ENCODE measurements around the gene HUS1B.
"Not testable (repeated sequence)": the region's sequence is repeated elsewhere in the genome, so short reads cannot be mapped to it uniquely, and the experiment has no call there.

HUS1B gene

DNA sequence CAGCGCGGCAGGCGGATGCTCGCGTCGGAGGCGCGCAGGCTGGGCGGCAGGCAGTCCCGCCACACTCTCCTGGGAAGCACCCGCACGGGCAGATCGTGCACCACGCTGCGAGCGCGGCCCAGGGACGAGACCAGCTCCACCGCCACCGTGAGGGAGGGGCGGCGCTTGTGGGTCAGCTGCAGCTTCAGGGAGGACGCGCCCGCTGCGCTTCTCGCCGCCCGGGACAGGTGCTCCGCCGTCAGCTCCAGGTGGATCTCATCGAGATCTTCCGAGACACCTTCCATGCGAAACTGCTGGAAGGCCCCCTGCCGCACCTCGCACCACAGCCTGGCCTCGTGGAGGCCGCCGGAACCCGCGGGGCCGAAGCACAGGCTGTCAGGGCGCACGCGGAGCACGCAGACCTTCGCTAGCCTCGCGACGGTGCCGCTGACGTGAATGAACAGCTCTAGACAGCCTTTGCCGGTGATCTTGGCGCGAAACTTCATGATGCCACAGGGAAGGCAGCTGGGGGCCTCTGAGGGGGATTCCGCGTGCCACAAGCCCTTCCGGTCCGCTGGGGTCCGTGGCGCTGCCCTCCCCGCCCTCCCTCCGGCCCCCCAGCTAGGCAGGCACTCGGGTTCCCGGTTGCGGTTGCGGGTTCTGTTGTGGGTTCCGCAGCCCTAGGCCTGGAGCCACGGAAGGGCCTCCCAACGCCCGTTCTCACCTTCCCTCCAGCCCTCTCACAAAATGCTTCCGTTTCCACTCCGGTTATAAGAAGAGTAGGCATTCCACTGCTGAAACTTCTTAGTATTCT is at the start of gene HUS1B:
TSS of gene HUS1B (minus strand) at position 641 of the 793 bp plus-strand sequence. CDS start at position 485, 156 bp downstream.
- DNase-seq (ENCODE audit: low read depth), result no peak

DNA sequence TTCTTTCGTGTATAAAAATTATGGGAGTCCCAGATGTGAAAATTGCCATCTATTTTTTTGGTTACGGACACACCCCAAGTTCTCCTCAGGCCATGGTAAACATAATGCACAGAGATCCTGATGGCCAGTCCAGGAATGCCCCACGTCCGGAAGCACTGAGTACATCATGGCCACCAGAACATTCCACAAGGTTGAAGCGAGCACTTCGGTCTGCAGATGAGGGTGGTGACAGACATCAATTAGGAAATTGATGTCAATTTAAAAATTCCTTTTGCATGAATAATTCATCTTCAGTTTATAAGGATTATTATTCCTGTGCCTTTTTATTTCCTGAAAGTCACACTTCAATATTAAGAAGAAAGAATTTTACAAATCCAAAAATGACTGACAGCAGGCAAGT is 49.2 kb upstream of the HUS1B start:
- DNase-seq (ENCODE audit: low read depth), result peak; percentile 55

DNA sequence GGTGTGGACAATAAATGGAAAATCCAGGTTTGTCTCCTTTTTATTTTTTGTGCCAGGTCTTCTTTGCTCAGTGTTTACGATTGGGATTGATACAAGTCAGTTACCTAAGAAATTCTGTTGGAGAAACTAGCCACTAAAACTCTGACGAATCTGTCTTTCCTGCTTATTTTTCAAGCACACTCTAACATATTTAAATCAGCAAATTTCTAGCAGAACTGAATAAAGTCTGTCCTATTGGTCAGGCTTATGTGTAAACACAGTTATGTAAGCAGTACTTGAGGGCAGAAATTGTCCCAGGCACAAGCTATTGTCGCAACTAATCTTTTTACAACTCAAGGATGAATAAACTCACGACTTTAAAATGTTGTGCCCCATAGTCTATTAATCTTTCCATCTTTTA is 48.1 kb upstream of the HUS1B start:
- no peak for DNase-seq (ENCODE audit: low read depth)

DNA sequence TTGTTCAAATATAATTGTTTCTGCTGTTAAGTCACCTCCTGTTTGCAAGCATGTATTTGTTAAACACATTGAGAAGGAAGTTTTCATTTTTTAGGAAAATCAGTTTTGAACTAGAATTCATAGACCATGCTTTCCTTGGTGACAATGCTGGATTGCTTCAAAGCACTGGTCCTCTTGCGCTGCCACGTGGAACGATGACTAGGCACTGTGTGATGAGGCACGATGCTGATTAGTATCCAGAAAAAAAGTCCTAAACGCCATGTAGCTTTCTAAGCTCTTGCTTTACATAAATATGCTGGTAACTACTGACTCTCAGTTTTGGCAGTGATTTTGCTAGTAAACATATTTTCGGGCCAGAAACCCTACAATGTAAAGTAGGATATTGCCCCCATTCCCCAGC is 47.1 kb upstream of the HUS1B start:
- DNase-seq (ENCODE audit: low read depth), result no peak

DNA sequence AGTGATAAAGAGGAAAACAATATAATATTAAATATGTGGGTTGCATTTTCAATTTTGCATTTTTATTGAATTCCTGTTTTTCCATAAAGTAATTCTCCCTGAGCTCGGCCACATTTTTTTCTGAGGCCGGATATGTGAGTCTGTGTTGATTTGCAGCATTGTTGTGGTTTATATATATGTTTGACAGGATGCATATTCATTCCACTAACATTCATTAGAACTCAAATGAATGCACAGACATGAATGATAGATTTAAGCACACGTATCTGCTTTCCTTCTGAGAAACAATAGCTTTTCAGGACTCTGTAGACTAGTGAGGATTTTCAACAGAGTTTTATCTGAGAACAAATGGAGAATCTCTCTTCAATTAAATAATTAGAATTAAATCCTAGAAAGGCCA is 46.7 kb upstream of the HUS1B start:
- DNase-seq (ENCODE audit: low read depth), result no peak

DNA sequence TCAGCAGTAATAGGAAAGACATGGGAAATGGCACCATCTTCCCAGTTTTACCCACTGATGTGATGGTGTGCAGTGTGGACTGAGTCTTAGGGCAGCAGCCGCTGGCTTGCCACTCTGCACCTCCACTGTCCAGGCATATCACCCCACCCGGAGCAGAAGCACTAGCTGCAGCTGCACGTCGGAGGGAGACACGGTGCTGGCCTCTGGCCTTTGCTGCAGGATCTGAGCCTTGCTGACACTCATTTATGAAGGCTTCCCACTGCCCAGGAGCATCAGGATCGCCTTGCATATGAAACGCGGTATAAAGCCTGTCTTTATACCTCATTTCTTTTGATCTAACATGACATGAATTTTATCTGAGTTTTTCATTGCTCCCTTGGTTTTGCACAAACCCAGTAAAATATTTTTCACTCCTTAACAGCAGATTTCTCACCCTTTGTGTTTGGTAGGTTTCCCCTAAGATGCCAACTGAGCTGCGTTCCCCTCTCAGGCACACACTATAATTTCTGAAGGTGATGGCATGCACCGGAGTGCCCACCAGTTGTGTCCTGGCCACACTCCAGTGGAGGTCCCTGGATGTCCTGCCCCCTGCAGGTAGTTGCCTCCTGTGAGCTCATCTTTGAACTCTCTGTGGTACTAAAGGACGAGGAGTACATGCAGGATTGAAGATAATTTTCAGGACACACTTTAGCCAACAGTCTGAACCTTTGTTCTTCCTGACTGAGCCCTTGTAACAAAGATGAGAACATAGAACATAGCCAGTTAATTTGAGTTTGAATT is 45.0 kb upstream of the HUS1B start:
- no peak for DNase-seq (ENCODE audit: low read depth)

DNA sequence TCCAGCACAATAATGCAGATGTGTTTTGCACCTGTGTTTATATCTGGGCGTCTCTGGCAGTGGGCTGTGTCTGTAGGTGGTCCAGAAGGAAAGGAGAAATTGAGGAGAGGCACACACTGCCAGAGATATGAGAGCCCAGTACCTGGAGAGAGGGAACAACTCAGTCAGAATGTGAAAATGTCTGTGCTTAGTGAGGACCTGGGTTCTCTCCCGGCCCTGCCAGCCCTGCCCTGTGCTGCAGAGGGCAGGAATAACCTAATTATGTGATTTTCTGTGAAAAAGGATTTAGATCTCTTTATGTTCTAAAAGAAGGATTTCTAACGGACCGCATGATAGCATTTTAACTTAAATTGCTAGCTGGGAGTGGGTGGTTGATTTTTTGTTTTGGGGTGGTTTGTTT is 44.3 kb upstream of the HUS1B start:
- DNase-seq (ENCODE audit: low read depth), result no peak

DNA sequence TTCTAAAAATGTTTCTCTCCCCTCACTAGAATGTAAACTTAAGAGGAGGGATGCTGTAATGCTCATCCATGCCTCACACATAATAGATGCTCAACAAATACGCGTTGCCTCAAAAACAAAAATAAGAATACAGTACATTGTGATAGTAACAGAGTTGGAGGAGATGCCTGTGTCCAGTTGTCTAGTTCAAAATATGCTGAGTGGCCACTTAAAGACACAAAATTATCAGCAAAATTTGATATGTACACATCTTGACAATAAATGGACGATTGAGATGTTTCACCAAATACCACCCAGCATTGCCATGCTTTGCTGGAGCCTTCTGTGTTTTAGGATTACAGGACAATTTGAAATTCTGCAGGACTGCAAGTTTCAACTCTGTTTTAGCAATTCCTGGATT is 43.6 kb upstream of the HUS1B start:
- no peak for DNase-seq (ENCODE audit: low read depth)

DNA sequence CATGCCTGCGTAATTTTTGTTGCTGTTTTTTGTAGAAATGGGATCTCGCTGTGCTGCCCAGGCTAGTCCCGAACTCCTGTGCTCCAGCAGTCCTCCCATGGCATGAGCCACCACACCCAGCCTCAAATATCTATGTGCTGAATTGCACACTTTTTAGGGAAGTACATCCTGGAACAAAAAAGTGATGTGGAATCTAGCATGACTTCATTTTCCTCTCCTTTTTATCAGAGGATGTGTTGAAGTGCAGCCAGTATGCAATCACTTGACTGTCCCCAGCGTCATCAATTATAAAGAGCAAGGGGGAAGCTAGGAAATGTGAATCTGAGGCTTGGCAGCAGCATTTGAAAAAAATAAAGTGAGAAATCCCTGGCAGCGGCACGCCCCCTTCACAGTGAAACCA is 42.4 kb upstream of the HUS1B start:
- DNase-seq (ENCODE audit: low read depth), result no peak

DNA sequence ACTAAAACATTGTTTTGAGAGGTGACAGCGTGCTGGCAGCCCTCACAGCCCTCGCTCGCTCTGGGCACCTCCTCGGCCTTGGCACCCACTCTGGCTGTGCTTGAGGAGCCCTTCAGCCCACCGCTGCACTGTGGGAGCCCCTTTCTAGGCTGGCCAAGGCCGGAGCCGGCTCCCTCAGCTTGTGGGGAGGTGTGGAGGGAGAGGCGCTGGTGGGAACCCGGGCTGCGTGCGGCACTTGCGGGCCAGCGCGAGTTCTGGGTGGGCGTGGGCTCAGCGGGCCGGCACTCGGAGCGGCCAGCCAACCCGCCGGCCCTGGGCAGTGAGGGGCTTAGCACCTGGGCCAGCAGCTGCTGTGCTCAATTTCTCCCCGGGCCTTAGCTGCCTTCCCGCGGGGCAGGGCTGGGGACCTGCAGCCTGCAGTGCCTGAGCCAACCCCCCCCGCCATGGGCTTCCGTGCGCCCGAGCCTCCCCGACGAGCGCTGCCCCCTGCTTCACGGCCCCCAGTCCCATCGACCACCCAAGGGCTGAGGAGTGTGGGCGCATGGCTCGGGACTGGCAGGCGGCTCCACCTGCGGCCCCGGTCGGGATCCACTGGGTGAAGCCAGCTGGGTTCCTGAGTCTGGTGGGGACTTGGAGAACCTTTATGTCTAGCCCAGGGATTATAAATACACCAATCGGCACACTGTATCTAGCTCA is 37.7 kb upstream of the HUS1B start:
- DNase-seq (ENCODE audit: low read depth), result not testable (repeated sequence)

DNA sequence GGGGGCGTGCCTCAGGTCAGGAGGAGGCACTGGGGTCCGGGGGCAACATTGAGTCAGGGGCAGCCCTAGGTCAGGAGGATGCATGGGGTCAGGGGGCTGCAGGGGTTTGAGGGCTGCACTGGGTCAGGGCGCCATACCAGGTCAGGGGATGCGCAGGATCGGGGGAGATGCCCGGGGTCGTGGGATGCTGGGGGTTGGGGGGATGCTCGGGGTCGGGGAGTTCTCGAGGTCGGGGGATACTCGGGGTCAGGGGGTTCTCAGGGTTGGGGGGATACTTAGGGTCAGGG is 36.8 kb upstream of the HUS1B start:
- no peak for DNase-seq (ENCODE audit: low read depth)

DNA sequence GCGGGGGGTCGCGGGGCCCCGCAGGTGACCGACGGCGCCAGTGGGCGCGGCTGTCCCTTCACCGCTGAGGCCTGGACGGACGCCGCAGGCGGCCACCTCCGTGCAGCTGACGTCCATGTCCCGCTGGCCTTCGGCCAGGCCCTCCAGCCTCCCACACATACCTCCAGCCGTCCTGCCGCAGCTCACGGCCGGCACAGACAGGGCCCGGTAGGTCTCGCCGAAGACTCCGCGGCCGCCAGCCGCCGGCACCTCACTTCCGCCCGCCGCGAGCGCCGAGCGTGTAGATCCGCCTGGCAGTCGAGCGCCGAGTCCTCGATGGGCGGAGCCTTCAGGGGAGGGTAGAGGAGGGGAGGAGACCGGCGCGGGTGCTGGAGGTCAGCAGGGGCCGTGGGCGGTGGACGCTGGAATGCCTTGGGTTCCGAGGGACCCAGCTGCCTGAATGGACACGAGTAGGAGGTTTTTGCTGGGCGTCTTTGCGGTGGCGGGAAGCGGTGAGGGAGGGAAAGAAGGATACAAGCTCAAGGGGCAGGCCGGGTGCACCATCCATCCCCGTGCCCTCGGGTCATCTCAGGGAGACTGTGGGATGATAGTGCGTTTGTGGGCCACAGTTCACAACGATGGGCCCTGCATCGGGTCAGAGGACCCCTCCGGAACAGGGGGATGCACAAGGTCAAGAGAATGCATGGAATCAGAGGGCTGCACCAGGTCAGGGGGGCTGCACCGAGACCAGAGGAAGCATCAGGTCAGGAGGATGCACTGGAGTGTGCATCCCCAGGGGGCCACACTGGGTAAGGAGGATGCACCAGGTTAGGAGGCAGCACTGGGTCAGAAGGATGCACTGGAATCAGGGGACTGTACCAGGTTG is 36.2 kb upstream of the HUS1B start, which contains the start of gene EXOC2:
TSS of gene EXOC2 (minus strand) at position 282 of the 865 bp plus-strand sequence. CDS start 55,321 bp downstream, outside the sequence.
- DNase-seq (ENCODE audit: low read depth), result peak; percentile 78

DNA sequence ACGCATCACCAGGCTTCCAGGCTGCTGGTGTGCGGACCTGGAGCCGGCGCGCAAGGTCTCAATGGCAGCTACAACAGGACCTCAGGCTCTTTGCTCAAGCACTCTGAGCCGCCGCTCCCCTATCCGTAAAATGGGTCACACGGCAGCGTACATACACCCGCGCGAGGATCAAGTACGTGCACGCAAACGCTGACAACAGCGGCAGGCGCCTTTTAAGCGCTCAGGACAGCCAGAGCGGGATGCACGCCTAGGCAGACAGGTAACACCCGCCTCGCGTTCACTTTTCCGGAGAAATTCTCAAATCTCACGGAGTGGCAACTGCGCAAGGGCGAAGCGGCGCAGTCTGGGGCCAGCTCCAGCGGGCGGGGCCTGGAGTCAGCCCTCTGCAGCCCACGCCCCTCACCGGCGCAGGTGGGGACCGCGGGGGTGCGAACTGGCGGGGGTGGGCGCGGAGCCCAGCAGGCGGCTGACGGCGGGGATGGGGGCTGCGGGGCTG is 35.5 kb upstream of the HUS1B start:
- peak; percentile 48 for DNase-seq (ENCODE audit: low read depth)

DNA sequence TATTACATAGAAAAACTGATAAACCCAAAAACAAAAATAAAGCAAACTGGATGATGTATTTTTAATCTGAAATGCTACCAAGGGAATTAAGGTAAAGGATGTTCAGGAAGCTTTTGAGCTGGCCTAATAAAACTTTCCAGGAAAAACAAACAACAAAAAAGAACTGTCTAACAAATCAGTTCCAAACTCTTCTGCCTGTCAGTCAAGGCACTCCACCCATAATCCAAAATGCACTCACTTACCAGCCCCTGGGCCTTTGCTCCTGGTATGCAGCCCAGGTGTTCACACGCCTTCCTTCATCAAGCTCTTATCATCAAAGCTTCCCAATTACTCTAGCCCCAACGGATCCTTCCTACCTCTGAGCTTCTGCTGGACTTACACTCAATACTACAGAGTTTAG is 32.3 kb upstream of the HUS1B start:
- no peak for DNase-seq (ENCODE audit: low read depth)

DNA sequence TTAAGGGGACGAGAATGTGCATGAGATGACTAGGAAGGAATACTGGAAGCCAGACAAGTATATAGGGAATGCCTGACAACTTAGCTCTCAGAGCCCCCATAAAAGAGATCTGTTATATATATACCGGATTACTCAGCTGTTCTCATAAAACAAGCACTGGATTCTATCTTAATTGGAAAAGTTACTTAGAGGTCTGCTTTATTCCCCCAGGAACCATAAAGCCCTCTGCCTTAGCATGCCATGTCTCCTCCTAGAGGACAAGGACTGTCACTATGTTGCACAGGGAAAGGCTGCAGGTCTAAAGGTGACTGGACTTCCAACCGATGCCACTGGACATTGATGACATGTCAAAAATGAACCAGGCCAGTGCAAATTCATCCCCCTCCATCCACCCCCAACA is 29.6 kb upstream of the HUS1B start:
- peak; percentile 73 for DNase-seq (ENCODE audit: low read depth)

DNA sequence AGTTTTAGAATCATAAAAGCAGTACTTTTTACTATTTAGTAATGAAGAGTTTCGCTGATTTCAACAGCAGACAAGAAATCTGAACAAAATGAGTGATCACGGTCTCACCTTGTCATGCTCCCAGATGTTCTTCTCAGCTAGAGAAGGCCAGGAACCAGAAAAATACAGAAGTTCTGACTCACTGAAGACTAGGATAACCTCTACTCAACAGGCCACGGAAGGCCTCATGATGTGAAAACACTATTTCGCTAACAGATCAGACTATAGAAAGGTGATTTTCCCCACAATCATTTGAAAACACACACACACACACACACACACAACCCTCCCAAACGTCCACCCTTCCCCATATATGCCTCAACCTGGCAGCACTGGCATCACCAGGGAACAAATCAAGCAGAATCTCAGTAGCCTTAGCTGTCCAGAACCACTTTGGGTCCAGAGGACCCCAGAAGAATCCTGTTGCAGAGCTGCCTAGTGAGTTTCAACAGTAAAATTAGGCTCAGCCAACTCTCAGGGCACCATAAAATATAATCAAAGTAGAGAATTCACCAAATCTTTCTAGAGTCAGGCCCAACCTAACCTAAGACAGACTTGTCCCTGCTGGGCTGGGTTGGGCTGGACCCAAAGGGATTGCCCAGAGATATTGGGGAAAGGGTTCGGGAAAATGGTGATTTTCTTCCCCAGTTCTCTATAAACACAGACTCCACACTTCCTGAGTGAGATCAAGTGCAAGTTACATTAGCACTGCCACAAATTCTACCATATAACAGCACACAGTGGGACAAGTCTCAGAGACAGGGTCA is 28.1 kb upstream of the HUS1B start:
- DNase-seq (ENCODE audit: low read depth), result peak; percentile 38

DNA sequence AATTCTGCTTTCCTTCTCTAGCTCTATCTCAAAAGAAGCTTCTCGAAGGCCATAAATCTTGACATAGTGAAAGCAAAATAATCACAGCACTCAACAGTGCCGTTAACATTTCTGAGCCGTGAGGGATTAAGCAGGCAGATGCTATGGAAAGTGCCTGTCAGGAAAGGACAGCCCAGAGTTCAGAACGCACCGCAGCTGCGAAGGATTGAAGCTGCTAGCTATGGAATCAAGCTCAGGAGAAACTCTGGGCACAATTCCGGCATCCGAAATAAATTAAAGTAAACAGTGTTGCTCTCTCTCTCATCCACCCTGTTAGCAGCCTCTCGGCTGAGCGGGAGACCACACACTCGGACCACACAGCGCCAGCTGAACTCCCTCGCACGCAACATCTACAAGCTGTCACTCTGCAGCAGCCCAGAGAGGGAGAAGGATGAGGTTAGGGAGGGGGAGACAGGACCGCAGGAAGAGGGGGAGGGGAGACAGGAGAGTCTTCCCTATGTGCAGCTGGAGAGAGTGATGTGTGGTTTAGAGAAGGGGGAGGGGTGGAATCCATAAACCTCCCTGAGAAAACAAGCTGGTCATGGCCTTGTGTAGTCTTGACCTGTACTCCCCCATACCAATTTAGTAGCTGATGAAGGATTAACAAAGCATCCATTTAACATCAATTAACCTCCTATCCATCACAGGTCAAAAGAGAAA is 27.0 kb upstream of the HUS1B start:
- peak; percentile 90 for DNase-seq (ENCODE audit: low read depth)

DNA sequence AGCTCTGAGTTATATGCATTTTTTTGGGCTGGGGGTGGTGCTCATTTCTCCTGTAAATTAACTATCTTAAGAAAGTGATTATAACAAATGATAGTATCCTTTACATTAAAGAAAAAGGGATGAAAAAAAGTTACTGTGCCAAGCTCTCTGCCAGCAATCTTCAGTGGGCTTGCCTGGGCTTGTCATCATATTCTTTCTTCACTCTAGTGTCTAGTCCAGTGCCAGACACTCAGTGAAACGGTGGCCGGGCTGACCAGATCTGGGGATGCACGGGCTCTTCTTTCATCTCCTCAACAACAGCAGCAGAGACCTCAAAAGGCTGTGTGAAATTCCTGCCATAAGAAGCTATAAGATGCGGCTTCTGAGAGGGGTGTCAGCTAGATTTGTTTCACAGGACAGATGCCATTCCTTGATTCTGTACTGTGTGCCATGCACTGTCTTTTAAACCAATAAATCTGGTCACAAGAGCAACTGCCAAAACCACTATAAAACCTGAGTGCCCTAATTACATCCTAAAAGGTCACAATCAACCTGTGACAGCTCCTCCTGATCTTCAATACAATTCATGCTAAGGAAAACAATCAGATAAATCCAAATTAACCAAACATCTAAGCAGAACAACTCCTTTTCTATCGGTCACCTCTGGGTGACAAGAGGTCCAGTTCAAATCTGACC is 23.9 kb upstream of the HUS1B start:
- DNase-seq (ENCODE audit: low read depth), result no peak

DNA sequence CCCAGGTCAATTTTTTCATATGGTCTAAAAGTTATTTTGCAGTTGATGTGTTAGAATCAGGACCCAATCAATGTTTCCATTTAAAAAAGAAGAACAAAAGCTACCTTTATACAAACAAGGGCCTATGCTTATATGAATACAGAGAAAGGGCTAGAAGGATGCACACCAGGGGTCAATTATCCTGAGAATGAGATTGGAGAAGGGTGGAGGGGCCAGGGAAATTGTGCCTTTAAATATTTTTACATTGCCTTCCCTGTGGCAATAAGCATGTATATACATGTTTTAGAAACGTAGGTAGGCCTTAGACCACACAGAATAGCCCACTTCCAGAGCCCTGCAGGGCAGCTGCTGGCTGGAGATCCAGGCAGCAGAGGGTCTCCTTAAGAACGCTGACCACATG is 23.4 kb upstream of the HUS1B start:
- no peak for DNase-seq (ENCODE audit: low read depth)

DNA sequence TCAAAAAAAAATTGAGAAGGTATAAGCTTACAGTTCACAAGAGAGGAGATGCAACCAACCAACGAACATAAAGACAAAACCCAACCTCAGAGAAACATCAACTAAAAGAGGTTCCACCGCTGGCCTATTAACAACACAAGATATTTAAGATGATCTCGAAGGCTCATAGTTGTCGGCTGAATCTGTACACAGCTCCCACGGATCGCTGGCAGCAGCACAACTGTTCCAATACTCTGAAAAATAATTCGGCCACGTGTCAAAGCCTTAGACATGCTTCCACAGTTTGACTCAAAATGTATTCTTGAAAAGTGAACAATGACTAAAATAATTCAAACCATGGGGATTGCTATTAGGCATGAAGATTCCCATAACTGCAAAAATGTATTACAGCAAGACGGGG is 22.4 kb upstream of the HUS1B start:
- no peak for DNase-seq (ENCODE audit: low read depth)

All from EH (cell line).